Testis (tissue), 2 donors: ENCODE results near the gene CDK5.

Experiments
- POLR2A ChIP-seq: fragments of 450-650 bp; IDR thresholded peaks from one replicate; pipeline ENCODE4 v1.6.1; 2017; ENCODE audit warnings: antibody characterized with exemption, mild to moderate bottlenecking, moderate library complexity
- TF ChIP-seq, protein P1 (sequence below), 3 experiments: fragments of 450-650 bp in 2 of 3; fragments of 200-600 bp in 1 of 3; sonication (generic) in 1 of 3; IDR thresholded peaks; one replicate each; pipeline ENCODE4 v1.5.1; 2016 to 2019; ENCODE audit warnings: antibody characterized with exemption in 3 of 3, mild to moderate bottlenecking in 2 of 3, moderate library complexity in 1 of 3

GRCh38 chr7:151082141-151083070 is 24.7 kb upstream of the CDK5 start:
- TF ChIP-seq, protein P1, sequence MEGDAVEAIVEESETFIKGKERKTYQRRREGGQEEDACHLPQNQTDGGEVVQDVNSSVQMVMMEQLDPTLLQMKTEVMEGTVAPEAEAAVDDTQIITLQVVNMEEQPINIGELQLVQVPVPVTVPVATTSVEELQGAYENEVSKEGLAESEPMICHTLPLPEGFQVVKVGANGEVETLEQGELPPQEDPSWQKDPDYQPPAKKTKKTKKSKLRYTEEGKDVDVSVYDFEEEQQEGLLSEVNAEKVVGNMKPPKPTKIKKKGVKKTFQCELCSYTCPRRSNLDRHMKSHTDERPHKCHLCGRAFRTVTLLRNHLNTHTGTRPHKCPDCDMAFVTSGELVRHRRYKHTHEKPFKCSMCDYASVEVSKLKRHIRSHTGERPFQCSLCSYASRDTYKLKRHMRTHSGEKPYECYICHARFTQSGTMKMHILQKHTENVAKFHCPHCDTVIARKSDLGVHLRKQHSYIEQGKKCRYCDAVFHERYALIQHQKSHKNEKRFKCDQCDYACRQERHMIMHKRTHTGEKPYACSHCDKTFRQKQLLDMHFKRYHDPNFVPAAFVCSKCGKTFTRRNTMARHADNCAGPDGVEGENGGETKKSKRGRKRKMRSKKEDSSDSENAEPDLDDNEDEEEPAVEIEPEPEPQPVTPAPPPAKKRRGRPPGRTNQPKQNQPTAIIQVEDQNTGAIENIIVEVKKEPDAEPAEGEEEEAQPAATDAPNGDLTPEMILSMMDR (IDR thresholded peaks at IDR 0.05), result no peak
- TF ChIP-seq POLR2A, result no peak
